Cardiac septum (tissue), 1 donor: ENCODE data around the gene FBXO28. TPM values are rescaled to one million over a fixed set of nuclear protein-coding genes. Genes with fewer than 3 reads are reported as not detected.

ENCODE experiments used
- DNase-seq: peaks from one replicate; pipeline ENCODE4 v3.0.0-alpha.2; 2020; ENCODE audit warnings: low spot score
- intact Hi-C: fragments of 100-400 bp; cut with DNase I; formaldehyde crosslinking; loops from one replicate; pipeline ENCODE4 v1.14.0; 2022
- total RNA-seq: library from RNA; stranded (reverse); fragmentation: NEBNext Ultra II Directional; extraction: Animal tissue kit (Norgen Biotek cat#: 25700); gene quantifications from one replicate; pipeline ENCODE4 v1.2.1, GENCODE V29; 2021
- donor health status: DM: no; HTN: no; CAD: no.

Gene FBXO28
- total RNA-seq, 1 donor from 2014 or later: 23.9 TPM

GRCh38 chr1:224133741-224134299 lies 19.9 kb downstream of the FBXO28 start:
- intact Hi-C loops: no loop called here
- DNase-seq: no peak

DNA sequence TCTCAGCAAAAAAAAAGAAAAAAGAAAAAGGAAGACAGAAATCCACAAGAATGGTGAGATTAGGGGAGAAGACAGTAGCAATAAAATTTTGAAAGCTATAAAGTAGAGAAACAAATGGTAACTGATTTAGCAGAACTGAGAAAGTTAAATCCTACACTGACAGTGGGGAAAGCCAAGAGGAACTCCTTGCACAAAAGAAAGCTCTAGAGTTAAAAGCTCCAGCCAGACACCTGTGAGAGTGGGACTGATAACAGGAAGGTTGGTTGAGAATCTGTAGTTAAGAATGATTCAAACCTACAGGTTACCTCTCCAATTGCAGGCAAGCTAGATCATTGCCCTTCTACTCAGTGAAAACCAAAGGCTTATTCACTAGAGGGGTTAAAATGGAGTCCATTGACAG lies 23.6 kb downstream of the FBXO28 start:
- intact Hi-C loops: no loop called here
- no peak for DNase-seq

- intact Hi-C loops: no loop called here
- DNase-seq: no peak
Observed at GRCh38 chr1:224138198-224138597, 24.3 kb downstream of the FBXO28 start.

- intact Hi-C loops: no loop called here
- no peak for DNase-seq
Observed at GRCh38 chr1:224141693-224142092, 27.8 kb downstream of the FBXO28 start.

DNA sequence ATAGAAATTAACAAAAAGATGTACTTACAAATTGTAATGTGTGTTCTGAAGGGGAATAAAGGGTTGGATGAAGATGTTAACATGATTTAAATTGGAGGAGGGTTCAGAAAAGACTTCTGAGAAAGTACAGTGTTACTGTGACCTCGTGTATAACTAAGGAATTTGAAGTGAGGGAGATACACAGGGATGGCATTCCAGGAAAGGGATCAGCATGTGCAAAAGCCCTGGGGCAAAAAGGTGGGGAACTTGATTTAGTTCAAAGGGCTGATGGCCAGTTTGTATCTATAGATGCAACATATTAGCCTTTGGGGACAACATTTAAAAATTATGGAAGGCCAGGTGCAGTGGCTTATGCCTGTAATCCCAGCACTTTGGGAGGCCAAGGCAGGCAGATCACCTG lies 35.8 kb downstream of the FBXO28 start:
- DNase-seq: no peak
- intact Hi-C loops: no loop called here

DNA sequence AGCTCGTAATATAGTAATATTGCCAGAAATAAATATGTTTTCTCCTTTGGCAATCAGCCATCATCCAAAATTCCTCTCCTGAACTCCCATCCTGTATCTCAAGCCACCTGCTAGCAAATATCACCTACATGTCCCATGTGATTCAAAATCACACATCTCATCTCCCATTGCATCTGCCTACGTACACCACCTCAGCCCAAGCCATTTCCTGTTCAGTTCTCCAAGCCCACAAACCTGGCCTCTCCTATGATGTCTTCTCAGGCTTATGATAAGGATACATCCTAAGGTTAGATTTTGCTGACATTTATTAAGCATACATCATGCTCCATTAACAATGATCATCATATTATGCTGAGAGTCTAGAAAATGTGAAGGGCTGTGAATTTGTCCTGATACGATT lies 37.2 kb downstream of the FBXO28 start:
- DNase-seq: no peak
- intact Hi-C loops: no loop called here

GRCh38 chr1:224157316-224157715 lies 43.4 kb downstream of the FBXO28 start:
- intact Hi-C loops: no loop called here
- DNase-seq: no peak

DNA sequence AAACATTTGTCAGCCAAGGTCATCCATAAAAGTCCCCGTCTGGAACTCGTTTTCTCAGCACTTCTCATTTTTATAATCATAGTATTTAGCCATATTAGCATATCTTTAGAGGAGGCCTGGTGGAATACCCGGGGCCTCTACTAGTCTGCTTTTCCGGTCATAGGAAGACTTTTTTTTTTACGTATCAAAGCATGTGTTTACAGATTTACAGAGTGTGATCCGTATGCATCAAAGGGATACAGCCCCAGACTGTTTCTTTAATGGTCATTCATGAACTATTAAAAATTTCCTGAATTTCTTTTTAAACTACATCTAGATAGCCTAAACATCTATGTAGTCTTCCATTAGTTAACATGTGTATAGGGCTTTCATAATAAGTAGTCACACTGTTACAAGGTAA lies 45.6 kb downstream of the FBXO28 start:
- no peak for DNase-seq
- intact Hi-C loops: no loop called here

GRCh38 chr1:224160171-224160682 lies 46.3 kb downstream of the FBXO28 start:
- no peak for DNase-seq
- intact Hi-C loops: no loop called here

DNA sequence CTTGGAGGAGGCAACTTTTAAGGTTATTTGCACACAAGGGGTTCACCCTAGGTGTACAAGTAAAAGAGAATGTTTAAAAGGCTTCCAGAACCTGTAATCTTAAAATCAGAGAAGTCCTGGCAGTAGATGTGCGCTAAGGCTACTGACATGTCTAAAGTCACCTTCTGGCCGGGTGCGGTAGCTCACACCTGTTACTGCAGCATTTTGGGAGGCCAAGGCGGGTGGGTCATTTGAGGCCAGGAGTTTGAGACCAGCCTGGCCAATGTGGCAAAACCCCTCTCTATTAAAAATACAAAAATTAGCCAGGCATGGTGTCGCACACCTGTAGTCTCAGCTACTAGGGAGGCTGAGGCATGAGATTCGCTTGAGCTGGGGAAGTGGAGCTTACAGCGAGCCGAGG lies 48.9 kb downstream of the FBXO28 start:
- intact Hi-C loops: no loop called here
- no peak for DNase-seq

DNA sequence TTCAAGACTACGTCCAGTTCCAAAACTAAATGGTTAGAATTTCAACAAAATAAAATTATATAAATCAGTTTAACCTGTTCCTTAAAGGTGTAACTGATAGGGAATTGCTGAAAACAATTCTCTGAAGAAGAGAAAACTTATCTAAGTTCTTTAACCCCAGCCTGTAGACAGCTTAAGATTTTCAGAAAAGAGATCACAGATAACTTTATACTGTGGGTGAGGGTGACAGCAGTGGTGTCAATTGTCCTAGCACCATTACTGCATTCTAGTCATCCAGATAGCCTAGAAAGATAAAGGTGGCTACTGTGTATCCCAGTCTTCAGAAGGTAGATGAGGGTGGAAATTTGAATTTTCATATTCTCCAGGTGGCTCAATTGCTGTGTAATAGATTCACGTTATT lies 49.4 kb downstream of the FBXO28 start:
- DNase-seq: no peak
- intact Hi-C loops: no loop called here

DNA sequence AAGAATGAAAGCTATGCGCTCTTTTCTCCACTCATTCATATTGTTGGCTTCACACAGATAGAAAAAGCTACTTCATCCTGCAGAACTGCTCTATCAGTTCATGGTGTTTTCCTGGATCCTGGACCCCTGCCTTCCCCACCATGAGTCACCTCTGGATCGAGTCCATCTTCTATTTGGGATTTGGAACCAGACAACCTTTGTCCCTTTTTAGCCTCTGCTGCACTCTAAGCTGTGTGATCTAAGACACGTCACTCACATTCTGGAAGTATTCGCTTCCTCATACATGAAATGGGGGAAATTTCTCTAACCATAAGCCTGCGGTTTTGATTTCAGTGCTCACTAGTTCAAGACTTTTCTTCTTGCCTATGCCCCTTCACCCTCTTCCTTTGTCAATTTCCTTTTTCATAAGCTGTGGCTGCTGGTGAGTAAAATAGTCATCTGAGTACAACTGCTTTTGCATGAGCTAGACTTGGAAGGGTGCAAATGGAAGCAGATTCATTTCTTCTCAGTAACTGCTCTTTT lies 55.0 kb downstream of the FBXO28 start:
- intact Hi-C loops: no loop called here
- no peak for DNase-seq

- no peak for DNase-seq
- intact Hi-C loops: no loop called here
Observed at GRCh38 chr1:224169718-224170270, 55.9 kb downstream of the FBXO28 start.

DNA sequence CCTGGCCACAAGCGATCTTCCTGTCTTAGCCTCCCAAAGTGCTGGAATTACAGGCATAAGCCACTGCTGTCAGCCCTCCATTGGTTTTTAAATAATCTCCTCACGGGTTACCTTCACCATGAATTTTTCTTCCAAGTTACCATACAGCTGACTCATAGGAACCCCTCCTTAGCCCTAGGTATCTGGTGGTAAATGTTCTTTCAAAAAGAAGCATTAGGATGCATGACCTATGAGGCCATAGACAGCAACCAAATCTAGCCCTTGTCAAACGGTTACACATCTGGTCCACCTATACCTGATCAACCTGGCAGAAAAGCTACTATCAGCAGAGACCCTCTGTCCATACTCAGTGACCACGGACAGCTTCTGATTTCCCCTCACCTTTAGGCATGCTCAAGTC lies 56.4 kb downstream of the FBXO28 start:
- no peak for DNase-seq
- intact Hi-C loops: no loop called here

GRCh38 chr1:224170748-224171478 lies 57.0 kb downstream of the FBXO28 start:
- no peak for DNase-seq
- intact Hi-C loops: no loop called here

DNA sequence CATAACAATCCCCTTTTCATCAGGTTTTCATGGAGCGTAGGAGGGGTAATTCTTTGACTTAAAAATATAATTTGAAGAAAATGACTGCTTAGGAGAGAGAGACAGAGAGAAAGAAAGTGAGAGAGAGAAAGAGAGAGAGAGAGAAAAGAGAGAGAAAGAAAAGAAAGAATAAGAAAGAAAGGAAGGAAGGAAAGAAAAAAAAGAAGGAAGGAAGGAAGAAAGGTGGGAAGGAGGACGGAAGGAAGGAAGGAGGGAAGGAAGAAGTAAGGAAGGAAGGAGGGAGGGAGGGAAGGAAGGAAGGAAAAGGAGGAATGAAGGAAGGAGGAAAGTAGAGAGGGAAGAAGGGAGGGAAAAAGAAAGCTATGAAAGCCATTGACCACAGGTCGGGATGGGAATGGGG lies 58.3 kb downstream of the FBXO28 start:
- no peak for DNase-seq
- intact Hi-C loops: no loop called here

DNA sequence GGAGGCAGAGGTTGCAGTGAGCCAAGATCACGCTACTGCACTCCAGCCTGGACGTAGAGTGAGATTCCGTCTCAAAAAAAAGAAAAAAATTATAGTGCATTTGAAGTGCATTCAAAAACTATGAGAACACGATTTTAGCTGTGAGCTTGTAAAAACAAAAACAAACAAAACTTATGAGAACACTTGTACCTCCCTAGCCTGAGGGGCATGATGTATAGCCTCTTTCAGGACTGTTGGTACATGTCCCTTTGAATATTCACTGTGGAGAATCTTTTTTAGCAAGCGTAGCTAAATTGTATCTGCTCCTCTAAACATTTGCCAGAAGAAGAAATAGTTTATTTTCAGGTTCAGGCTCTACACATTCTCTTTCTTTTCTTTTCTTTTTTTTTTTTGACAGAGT lies 59.6 kb downstream of the FBXO28 start:
- intact Hi-C loops: no loop called here

GRCh38 chr1:224175617-224176016 lies 61.7 kb downstream of the FBXO28 start:
- intact Hi-C loops: no loop called here
- DNase-seq: no peak

More for the DNA sequence above, 59.6 kb downstream of the FBXO28 start:
- no peak for DNase-seq

- intact Hi-C loops: no loop called here
- no peak for DNase-seq
Observed at GRCh38 chr1:224177356-224177999, 63.6 kb downstream of the FBXO28 start.

DNA sequence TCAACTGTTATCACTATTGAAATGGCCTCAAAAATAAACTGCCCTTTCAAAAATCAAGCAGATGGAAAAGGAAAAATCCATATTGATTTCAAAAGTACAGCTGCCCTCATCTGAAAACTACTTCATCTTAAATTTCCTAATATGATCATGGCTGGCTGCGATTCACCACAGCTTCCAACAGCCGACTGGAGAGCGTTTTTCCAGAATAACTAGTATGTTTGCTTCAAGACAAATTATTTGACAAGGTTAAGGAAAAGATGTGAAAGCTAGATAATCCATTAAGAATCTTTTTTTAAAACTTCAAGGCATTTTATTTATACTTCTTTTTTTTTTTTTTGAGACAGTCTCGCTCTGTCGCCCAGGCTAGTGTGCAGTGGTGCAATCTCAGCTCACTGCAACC lies 65.0 kb downstream of the FBXO28 start:
- intact Hi-C loops: no loop called here
- no peak for DNase-seq
